ENCODE measurements around the gene LMF1. TPM values are rescaled to one million over a fixed set of nuclear protein-coding genes. Genes with fewer than 3 reads are reported as not detected.

The LMF1 gene
- total and polyA plus RNA-seq, 9 of the 15 experiments (the other 6 are each of a cell fraction or from before 2014, with no cell fraction given) = 0.11 to 1.6 (median 0.55) TPM; not detected in 1

DNA sequence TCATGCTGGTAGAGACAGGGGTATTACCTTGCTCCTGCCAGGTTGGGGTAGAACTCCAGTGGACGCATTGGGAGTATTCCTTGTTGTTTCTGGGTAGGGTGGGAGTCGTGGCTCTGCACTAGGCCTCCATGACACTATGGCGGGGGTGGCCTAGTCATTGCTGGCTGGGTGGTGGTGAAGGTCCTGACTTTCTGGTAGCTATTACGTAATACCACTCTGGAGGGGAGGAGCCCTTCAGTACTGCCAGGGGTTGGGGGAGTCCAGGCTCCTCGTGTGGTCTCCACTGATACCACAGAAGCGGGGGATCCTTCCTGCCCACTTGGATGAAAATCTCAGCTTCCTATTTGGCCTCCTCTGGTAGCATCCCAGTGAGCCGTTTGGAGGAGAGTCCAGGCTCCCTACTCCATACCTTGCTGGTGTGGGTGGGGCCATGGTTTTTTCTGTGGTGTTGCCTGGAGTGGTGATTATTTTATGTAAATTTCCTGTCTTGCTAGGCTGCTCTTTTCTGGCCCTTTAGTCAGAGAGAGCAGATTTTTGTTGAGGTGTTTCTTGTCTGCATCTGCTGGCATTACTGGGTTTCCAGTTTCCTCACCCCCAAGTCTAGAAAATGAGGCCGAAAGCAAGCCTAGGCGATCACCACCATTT lies 104.4 kb downstream of the LMF1 start (continued):
- TF ChIP-seq, protein P1, sequence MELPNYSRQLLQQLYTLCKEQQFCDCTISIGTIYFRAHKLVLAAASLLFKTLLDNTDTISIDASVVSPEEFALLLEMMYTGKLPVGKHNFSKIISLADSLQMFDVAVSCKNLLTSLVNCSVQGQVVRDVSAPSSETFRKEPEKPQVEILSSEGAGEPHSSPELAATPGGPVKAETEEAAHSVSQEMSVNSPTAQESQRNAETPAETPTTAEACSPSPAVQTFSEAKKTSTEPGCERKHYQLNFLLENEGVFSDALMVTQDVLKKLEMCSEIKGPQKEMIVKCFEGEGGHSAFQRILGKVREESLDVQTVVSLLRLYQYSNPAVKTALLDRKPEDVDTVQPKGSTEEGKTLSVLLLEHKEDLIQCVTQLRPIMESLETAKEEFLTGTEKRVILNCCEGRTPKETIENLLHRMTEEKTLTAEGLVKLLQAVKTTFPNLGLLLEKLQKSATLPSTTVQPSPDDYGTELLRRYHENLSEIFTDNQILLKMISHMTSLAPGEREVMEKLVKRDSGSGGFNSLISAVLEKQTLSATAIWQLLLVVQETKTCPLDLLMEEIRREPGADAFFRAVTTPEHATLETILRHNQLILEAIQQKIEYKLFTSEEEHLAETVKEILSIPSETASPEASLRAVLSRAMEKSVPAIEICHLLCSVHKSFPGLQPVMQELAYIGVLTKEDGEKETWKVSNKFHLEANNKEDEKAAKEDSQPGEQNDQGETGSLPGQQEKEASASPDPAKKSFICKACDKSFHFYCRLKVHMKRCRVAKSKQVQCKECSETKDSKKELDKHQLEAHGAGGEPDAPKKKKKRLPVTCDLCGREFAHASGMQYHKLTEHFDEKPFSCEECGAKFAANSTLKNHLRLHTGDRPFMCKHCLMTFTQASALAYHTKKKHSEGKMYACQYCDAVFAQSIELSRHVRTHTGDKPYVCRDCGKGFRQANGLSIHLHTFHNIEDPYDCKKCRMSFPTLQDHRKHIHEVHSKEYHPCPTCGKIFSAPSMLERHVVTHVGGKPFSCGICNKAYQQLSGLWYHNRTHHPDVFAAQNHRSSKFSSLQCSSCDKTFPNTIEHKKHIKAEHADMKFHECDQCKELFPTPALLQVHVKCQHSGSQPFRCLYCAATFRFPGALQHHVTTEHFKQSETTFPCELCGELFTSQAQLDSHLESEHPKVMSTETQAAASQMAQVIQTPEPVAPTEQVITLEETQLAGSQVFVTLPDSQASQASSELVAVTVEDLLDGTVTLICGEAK (IDR thresholded peaks at IDR 0.05) = no peak
- TF ChIP-seq, protein P1 (CRISPR knock-in tag; IDR thresholded peaks at IDR 0.05) = no peak
- TF ChIP-seq ZNF444 (CRISPR knock-in tag; IDR thresholded peaks at IDR 0.05) (no peak), CEBPG (CRISPR knock-in tag; IDR thresholded peaks at IDR 0.05) (no peak; the same call in 1 of the 2 replicates), CEBPG (tag; conservative IDR thresholded peaks at IDR 0.05 in 1 of 2, IDR thresholded peaks at IDR 0.05 in 1 of 2) (peak; percentile 42 to 81; a peak in 3 of 4 replicates), MCM5 (IDR thresholded peaks at IDR 0.05; ENCODE audit: low read depth) (no peak), ZNF41 (CRISPR knock-in tag; conservative IDR thresholded peaks at IDR 0.05) (no peak), CCNT2 (IDR thresholded peaks at IDR 0.05; ENCODE audit: borderline replicate concordance, extremely low read depth, insufficient read length, low read depth, low read length) (no peak), RFX1 (IDR thresholded peaks at IDR 0.05) (no peak)
- TF ChIP-seq, protein P2, sequence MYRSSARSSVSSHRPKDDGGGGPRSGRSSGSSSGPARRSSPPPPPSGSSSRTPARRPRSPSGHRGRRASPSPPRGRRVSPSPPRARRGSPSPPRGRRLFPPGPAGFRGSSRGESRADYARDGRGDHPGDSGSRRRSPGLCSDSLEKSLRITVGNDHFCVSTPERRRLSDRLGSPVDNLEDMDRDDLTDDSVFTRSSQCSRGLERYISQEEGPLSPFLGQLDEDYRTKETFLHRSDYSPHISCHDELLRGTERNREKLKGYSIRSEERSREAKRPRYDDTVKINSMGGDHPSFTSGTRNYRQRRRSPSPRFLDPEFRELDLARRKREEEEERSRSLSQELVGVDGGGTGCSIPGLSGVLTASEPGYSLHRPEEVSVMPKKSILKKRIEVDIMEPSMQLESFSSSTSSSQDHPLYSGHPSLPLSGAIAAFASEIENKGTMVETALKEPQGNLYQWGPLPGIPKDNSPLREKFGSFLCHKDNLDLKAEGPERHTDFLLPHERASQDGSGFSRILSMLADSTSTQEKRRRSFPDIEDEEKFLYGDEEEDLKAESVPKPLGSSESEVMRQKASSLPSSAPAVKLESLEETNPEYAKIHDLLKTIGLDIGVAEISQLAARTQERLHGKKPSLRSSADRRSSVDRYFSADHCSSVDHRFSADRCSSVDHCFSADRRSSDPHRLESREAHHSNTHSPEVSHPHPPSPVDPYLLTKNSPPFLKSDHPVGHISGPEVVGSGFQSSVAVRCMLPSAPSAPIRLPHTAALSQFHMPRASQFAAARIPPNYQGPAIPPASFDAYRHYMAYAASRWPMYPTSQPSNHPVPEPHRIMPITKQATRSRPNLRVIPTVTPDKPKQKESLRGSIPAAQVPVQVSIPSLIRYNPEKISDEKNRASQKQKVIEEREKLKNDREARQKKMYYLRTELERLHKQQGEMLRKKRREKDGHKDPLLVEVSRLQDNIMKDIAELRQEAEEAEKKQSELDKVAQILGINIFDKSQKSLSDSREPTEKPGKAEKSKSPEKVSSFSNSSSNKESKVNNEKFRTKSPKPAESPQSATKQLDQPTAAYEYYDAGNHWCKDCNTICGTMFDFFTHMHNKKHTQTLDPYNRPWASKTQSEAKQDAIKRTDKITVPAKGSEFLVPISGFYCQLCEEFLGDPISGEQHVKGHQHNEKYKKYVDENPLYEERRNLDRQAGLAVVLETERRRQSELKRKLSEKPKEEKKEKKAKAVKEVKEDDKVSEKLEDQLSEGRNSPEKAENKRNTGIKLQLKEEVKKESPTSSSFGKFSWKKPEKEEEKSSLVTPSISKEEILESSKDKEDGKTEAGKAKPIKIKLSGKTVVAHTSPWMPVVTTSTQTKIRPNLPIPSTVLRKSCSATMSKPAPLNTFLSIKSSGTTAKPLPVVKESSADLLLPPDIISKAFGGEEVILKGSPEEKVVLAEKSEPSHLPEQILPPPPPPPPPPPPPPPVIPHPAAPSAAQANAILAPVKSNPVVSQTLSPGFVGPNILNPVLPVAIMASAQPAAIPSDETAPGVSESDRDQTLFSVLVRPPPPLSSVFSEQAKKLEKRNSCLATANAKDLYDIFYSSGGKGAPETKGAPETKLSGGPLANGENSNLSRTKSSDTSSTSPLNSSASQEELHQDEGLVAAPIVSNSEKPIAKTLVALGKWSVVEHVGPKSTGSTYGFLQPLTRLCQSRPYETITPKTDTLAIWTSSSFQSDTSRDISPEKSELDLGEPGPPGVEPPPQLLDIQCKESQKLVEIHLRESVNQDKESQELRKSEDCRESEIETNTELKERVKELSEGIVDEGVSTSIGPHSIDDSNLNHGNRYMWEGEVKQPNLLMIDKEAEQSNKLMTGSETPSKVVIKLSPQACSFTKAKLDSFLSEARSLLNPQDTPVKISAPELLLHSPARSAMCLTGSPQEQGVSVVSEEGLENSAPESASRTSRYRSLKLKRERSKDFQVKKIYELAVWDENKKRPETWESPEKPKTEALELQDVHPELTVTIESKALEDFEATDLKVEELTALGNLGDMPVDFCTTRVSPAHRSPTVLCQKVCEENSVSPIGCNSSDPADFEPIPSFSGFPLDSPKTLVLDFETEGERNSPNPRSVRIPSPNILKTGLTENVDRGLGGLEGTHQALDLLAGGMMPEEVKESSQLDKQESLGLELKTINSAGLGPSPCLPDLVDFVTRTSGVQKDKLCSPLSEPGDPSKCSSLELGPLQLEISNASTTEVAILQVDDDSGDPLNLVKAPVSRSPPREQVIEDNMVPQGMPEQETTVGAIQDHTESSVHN (IDR thresholded peaks at IDR 0.05; ENCODE audit: borderline replicate concordance in 1 of 2, low read depth in 1 of 2) = no peak

Data from K562 (cell line).